GM23338 (cell line): Measurements from ENCODE around the gene CYB5B. TPM values are rescaled to one million over a fixed set of nuclear protein-coding genes. Genes with fewer than 3 reads are reported as not detected.

ENCODE experiments used
- ATAC-seq: fragments of 200-7000 bp; cut with Tn5 transposase; 3 replicates; pipeline ENCODE4 v1.9.1; 2020
- DNase-seq: peaks from one replicate; pipeline ENCODE4 v3.0.0-alpha.2; 2015; ENCODE audit warnings: low spot score
- H2AFZ ChIP-seq: fragments of 200-600 bp; sonication (generic); 2 replicates; pipeline ENCODE4 v1.8.0; 2016; ENCODE audit warnings: antibody characterized with exemption, mild to moderate bottlenecking, moderate library complexity
- H3F3A ChIP-seq: fragments of 200-600 bp; sonication (generic); replicated peaks from 2 replicates; pipeline ENCODE4 v1.8.0; 2017; ENCODE audit warnings: antibody characterized with exemption, mixed run types, low read depth
- H3K27ac ChIP-seq: fragments of 200-600 bp; sonication (generic); 2 replicates; pipeline ENCODE4 v1.6.1; 2016; ENCODE audit warnings: low read depth
- H3K27me3 ChIP-seq: fragments of 200-600 bp; sonication (generic); 2 replicates; pipeline ENCODE4 v1.8.0; 2016; ENCODE audit warnings: mild to moderate bottlenecking, mixed run types, moderate library complexity; ENCODE audit not compliant: insufficient read depth
- H3K36me3 ChIP-seq: fragments of 200-600 bp; sonication (generic); 2 replicates; pipeline ENCODE4 v1.8.0; 2016; ENCODE audit warnings: mild to moderate bottlenecking; ENCODE audit not compliant: insufficient read depth
- H3K4me1 ChIP-seq: fragments of 200-600 bp; sonication (generic); 2 replicates; pipeline ENCODE4 v1.8.0; 2016; ENCODE audit warnings: mild to moderate bottlenecking, moderate library complexity; ENCODE audit not compliant: insufficient read depth
- H3K4me2 ChIP-seq: fragments of 200-600 bp; sonication (generic); 2 replicates; pipeline ENCODE4 v1.7.1; 2017; ENCODE audit warnings: mixed run types
- H3K4me3 ChIP-seq: fragments of 200-600 bp; sonication (generic); 2 replicates; pipeline ENCODE4 v1.6.1; 2016; ENCODE audit warnings: mixed run types
- H3K79me2 ChIP-seq: fragments of 200-600 bp; sonication (generic); replicated peaks from 2 replicates; pipeline ENCODE4 v1.8.0; 2017; ENCODE audit warnings: mild to moderate bottlenecking; ENCODE audit not compliant: insufficient read depth
- H3K9me2 ChIP-seq: fragments of 200-600 bp; sonication (generic); 2 replicates; pipeline ENCODE4 v1.8.0; 2017; ENCODE audit not compliant: insufficient read depth
- H4K20me1 ChIP-seq: fragments of 200-600 bp; sonication (generic); replicated peaks from 2 replicates; pipeline ENCODE4 v1.8.0; 2017; ENCODE audit warnings: mild to moderate bottlenecking; ENCODE audit not compliant: insufficient read depth
- H3K27ac Mint-ChIP-seq: 2 replicates; pipeline ENCODE4 v1.8.0; 2020; ENCODE audit warnings: inconsistent platforms, mild to moderate bottlenecking, moderate library complexity, mixed read lengths
- H3K27me3 Mint-ChIP-seq: 3 replicates; pipeline ENCODE4 v1.8.0; 2022; ENCODE audit warnings: low read depth, mild to moderate bottlenecking, moderate library complexity, mixed read lengths, inconsistent platforms; ENCODE audit not compliant: insufficient read depth, poor library complexity
- H3K36me3 Mint-ChIP-seq: 3 replicates; pipeline ENCODE4 v1.8.0; 2021; ENCODE audit warnings: low read depth, mild to moderate bottlenecking, inconsistent platforms, moderate library complexity, mixed read lengths
- H3K4me1 Mint-ChIP-seq: 3 replicates; pipeline ENCODE4 v1.8.0; 2020; ENCODE audit warnings: mild to moderate bottlenecking, inconsistent platforms, mixed read lengths
- H3K4me3 Mint-ChIP-seq: 3 replicates; pipeline ENCODE4 v1.8.0; 2021; ENCODE audit warnings: moderate library complexity, mild to moderate bottlenecking, inconsistent platforms, mixed read lengths
- H3K9me3 Mint-ChIP-seq: 3 replicates; pipeline ENCODE4 v1.8.0; 2020; ENCODE audit warnings: moderate library complexity, mild to moderate bottlenecking, inconsistent platforms, mixed read lengths
- CREB1 ChIP-seq: fragments of 250-450 bp; sonication (Bioruptor Pico); IDR thresholded peaks from 2 replicates; pipeline ENCODE4 v1.5.0; 2020; ENCODE audit warnings: low read depth, mild to moderate bottlenecking, moderate library complexity
- CTCF ChIP-seq, 2 experiments: fragments of 200-600 bp in 1 of 2; sonication (generic) in 1 of 2; conservative IDR thresholded peaks; 2 replicates each; pipeline versions ENCODE4 v1.5.1 to v1.6.1; 2016 to 2017; ENCODE audit warnings: antibody characterized with exemption in 2 of 2, low read depth in 2 of 2, mild to moderate bottlenecking in 2 of 2, moderate library complexity in 1 of 2
- ETS1 ChIP-seq: IDR thresholded peaks from 2 replicates; pipeline ENCODE4 v1.6.1; 2016; ENCODE audit warnings: antibody characterized with exemption
- EZH2 ChIP-seq: fragments of 200-600 bp; sonication (generic); IDR thresholded peaks from one replicate; pipeline ENCODE4 v1.8.0; 2017; ENCODE audit warnings: antibody characterized with exemption, mild to moderate bottlenecking, low read depth; ENCODE audit not compliant: unreplicated experiment
- EZH2phosphoT487 ChIP-seq: fragments of 200-600 bp; sonication (generic); IDR thresholded peaks from one replicate; pipeline ENCODE4 v1.8.1; 2018; ENCODE audit warnings: antibody characterized with exemption; ENCODE audit not compliant: unreplicated experiment
- JUNB ChIP-seq: IDR thresholded peaks from one replicate; pipeline ENCODE4 v1.6.1; 2016; ENCODE audit warnings: antibody characterized with exemption; ENCODE audit not compliant: unreplicated experiment
- NANOG ChIP-seq: IDR thresholded peaks from 2 replicates; pipeline ENCODE4 v1.6.1; 2016; ENCODE audit warnings: antibody characterized with exemption, borderline replicate concordance
- POLR2AphosphoS5 ChIP-seq: IDR thresholded peaks from 2 replicates; pipeline ENCODE4 v1.6.1; 2016; ENCODE audit warnings: antibody characterized with exemption, low read depth
- REST ChIP-seq: IDR thresholded peaks from one replicate; pipeline ENCODE4 v1.6.1; 2018; ENCODE audit warnings: antibody characterized with exemption; ENCODE audit not compliant: unreplicated experiment
- STAT1 ChIP-seq: IDR thresholded peaks from one replicate; pipeline ENCODE4 v1.6.1; 2016; ENCODE audit warnings: antibody characterized with exemption; ENCODE audit not compliant: unreplicated experiment
- ZNF114 ChIP-seq: fragments of 250-450 bp; sonication (Bioruptor Pico); IDR thresholded peaks from 2 replicates; pipeline ENCODE4 v1.5.0; 2020; ENCODE audit warnings: mild to moderate bottlenecking, moderate library complexity
- ZNF331 ChIP-seq: fragments of 250-450 bp; sonication (Bioruptor Pico); IDR thresholded peaks from 2 replicates; pipeline ENCODE4 v1.5.0; 2020; ENCODE audit warnings: low read depth, mild to moderate bottlenecking, moderate library complexity
- ZNF462 ChIP-seq: fragments of 250-450 bp; sonication (Bioruptor Pico); IDR thresholded peaks from 2 replicates; pipeline ENCODE4 v1.5.0; 2020; ENCODE audit warnings: mild to moderate bottlenecking, moderate library complexity
- polyA plus RNA-seq: library from polyadenylated mRNA; unstranded; fragments of >200 nt; fragmentation: Nextera tagmentation; extraction: Ambion mirVana; gene quantifications from 2 replicates; pipeline ENCODE4 v1.2.1, GENCODE V29; 2016
- total RNA-seq: library from RNA; depleted of rRNA; stranded (reverse); fragments of >200 nt; shearing (Covaris generic); gene quantifications from 2 replicates; pipeline ENCODE4 v1.2.3, GENCODE V29; 2014

Gene CYB5B
- total and polyA plus RNA-seq, 2 experiments from 2014 or later, result 72.0 to 110 TPM

- Mint-ChIP-seq H3K27me3 (no peaks in the 10 kb centered on the region), H3K9me3 (no peaks in the 10 kb centered on the region), H3K27ac (no peak overlapping the region), H3K4me3 (no peak overlapping the region), H3K4me1 (no peaks in the 10 kb centered on the region), H3K36me3 (peaks cover 9% of the 10 kb centered on the region; the same call in 2 of the 3 replicates)
- no peak for DNase-seq
- Histone ChIP-seq H3K27ac (no peak overlapping the region; the same call in 1 of the 2 replicates), H3K79me2 (peaks cover 66% of the 10 kb centered on the region), H3K4me1 (no peaks in the 10 kb centered on the region), H4K20me1 (peaks cover 14% of the 10 kb centered on the region), H3K4me2 (no peak overlapping the region), H3K27me3 (no peaks in the 10 kb centered on the region), H2AFZ (no peak overlapping the region), H3K4me3 (no peak overlapping the region), H3K36me3 (peaks cover 6% of the 10 kb centered on the region; the same call in 1 of the 2 replicates), H3K9me2 (no peaks in the 10 kb centered on the region), H3F3A (no peaks in the 10 kb centered on the region)
- no peak for TF ChIP-seq EZH2phosphoT487
- TF ChIP-seq STAT1, result no peak
- TF ChIP-seq CTCF (conservative IDR thresholded peaks at IDR 0.05; ENCODE audit: low read depth in 2 of 2), result no peak
- TF ChIP-seq CREB1 (CRISPR knock-in tag), result no peak
- no peak for TF ChIP-seq EZH2
- TF ChIP-seq ETS1, result no peak
- no peak for TF ChIP-seq ZNF331
- TF ChIP-seq NANOG, result no peak
- TF ChIP-seq ZNF114, result no peak
- TF ChIP-seq ZNF462 (CRISPR knock-in tag), result no peak
- no peak for TF ChIP-seq REST
- no peak for TF ChIP-seq JUNB
- TF ChIP-seq POLR2AphosphoS5, result no peak
- no peak for ATAC-seq
These were observed 20.6 kb downstream of the CYB5B start for GRCh38 chr16:69444873-69445517.
